Measurements from ENCODE around the gene UBAP1L.

DNA sequence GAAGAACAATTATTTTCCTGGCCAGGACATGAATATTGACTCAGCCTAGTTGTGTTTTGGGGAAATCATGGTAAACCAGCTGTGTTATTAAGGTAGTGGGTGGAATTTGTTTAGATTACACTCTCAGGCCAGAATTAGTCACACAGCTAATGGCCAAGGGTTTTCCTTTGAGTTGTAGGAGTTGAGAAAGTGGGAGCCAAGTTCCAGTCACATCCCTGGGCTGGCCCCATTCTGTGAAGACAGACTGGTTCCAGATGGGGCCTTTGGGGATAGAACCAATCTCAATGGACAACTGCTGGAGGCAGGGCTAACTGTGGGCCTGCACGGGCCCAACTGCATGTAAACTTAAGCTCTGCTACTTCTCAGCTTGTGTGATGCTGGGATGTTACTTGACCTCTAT lies 45.8 kb downstream of the UBAP1L start:
- TF ChIP-seq POLR2AphosphoS5 (IDR thresholded peaks at IDR 0.05; ENCODE audit: low read depth, low read length) (no peak), POLR2A (IDR thresholded peaks at IDR 0.05; ENCODE audit: low read depth, low read length) (no peak), TAF1 (IDR thresholded peaks at IDR 0.05; ENCODE audit: borderline replicate concordance, low read depth, low read length) (no peak)

Data from GM12892 (cell line).